Loucy (cell line): ENCODE results near the gene MPPED2.

ENCODE experiments used
- EZH2phosphoT487 ChIP-seq: fragments of 200-600 bp; IDR thresholded peaks from 2 replicates; pipeline ENCODE4 v1.6.1; 2018; ENCODE audit warnings: antibody characterized with exemption, mild to moderate bottlenecking, moderate library complexity, borderline replicate concordance
- TF ChIP-seq, protein P1 (sequence below): fragments of 200-600 bp; sonication (generic); conservative IDR thresholded peaks from 2 replicates; pipeline ENCODE4 v1.5.1; 2014; ENCODE audit warnings: mild to moderate bottlenecking, antibody characterized with exemption, low read length

DNA sequence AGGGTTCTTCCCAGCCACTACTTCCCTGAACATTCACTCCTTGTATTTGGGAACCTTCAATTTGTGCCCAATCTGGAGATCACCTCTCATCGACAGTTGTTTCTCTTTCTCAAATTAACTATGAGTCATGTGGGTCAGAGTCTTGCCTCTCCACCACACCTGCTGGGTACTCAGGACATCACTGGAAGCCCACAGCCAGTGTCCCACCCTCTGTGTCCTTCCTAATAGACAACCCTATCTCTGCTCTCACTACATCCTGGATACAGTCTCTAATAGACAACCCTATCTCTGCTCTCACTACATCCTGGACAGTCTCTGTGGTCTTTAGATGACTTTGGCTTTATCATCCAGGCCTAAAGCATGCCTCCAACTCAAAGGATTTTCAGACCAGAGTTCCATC, 193.1 kb downstream of the MPPED2 start:
- TF ChIP-seq, protein P1, sequence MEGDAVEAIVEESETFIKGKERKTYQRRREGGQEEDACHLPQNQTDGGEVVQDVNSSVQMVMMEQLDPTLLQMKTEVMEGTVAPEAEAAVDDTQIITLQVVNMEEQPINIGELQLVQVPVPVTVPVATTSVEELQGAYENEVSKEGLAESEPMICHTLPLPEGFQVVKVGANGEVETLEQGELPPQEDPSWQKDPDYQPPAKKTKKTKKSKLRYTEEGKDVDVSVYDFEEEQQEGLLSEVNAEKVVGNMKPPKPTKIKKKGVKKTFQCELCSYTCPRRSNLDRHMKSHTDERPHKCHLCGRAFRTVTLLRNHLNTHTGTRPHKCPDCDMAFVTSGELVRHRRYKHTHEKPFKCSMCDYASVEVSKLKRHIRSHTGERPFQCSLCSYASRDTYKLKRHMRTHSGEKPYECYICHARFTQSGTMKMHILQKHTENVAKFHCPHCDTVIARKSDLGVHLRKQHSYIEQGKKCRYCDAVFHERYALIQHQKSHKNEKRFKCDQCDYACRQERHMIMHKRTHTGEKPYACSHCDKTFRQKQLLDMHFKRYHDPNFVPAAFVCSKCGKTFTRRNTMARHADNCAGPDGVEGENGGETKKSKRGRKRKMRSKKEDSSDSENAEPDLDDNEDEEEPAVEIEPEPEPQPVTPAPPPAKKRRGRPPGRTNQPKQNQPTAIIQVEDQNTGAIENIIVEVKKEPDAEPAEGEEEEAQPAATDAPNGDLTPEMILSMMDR = no peak
- TF ChIP-seq EZH2phosphoT487 = no peak
